ENCODE data around the gene GSE1.

GSE1 gene

DNA sequence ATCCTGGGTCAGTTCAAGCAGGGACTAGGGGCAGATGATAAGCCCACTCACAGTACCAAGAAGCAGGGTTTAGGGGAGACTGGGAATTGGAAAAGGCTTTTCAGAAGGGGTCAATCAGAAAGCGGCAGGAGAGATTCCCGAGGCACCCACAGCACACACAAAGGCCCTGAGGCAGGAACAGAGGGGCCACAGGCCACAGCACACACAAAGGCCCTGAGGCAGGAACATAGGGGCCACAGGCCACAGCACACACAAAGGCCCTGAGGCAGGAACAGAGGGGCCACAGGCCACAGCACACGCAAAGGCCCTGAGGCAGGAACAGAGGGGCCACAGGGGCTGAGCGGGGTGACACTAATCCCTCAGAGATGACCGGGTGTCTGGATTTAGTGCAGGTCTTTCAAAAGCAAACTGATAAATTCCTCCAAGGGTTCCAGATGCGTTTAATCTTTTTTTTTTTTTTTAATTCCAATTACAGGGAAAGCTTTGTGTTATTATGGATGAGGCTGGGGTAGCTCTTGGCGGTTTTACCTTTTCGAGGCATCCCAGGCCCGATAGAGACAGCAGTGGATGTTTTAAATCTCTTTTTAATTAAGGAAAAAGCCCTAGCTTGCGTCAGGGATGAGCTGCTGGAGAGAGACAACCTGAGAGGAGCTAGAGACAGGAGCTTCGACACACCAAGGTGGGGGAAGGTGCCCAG is 106.6 kb downstream of the GSE1 start:
- DNase-seq (ENCODE audit: low read depth in 2 of 2, low spot score in 1 of 2), result no peak

- no peak for DNase-seq (ENCODE audit: low read depth in 2 of 2, low spot score in 1 of 2)
Observed at GRCh38 chr16:85720302-85720637, 107.1 kb downstream of the GSE1 start.

DNA sequence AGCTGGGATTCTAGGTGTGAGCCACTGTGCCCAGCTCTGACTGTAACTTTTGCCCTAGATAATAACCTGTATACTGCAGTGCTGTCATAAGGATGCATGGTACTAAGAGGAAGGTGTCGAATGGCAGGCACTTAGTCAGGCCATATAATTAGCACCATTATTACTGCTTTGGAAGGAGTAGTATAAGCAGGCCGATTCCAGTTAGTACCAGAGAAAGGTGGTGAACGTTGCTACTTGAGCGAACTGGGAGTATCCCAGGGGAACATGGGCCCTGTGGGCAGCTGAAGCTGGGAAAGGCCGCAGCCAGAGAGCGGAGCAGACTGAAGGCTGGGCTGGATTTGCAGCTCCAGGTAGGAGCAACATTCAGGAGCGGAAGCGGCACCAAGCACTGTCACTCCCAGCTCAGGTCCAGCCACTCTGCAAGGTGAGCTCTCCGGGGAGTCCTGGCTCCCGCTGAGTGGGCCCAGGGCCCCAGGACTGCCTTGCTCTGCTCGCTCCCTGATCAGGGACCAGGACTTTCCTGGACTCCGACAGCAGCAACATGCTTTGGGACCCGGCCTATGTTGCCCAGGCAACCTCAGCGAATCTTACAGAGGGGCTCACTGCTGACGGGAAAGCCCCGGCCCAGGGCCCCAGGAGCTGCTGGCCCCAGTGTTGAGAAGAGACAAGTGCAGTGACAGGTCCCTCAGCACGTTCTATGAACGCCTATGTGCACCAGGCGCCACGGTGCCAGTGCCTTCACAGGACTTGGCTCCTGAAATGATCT is 109.2 kb downstream of the GSE1 start:
- DNase-seq (ENCODE audit: low read depth in 2 of 2, low spot score in 1 of 2), result no peak

GRCh38 chr16:85724126-85724879 is 111.2 kb downstream of the GSE1 start:
- DNase-seq (ENCODE audit: low read depth in 2 of 2, low spot score in 1 of 2), result no peak

GRCh38 chr16:85724936-85725335 is 111.8 kb downstream of the GSE1 start:
- no peak for DNase-seq (ENCODE audit: low read depth in 2 of 2, low spot score in 1 of 2)
